ENCODE results near the gene PCDHA7. TPM values are rescaled to one million over a fixed set of nuclear protein-coding genes. Genes with fewer than 3 reads are reported as not detected.

Gene PCDHA7
- total and polyA plus RNA-seq, 2 of the 4 experiments (the other 2 are of a cell fraction) = 0.10 to 0.18 TPM

DNA sequence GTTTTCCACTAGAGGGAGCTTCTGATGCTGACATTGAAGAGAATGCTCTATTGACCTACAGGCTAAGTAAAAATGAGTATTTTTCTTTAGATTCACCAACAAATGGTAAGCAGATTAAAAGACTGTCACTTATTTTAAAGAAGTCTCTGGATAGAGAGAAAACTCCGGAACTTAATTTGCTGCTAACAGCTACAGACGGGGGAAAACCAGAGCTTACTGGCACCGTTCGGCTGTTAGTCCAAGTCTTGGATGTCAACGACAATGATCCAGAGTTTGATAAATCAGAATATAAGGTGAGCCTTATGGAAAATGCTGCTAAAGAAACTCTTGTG, 35.5 kb downstream of the PCDHA7 start:
- H3K14ac ChIP-seq (replicated peaks; ENCODE audit: low read depth, low read length) = no peak overlapping the region
- no peaks in the 10 kb centered on the region for H4K20me1 ChIP-seq (ENCODE audit: insufficient read depth, low read length)
- no peak overlapping the region for H3K23ac ChIP-seq (ENCODE audit: low read depth, low read length)
- no peak overlapping the region for H3K56ac ChIP-seq (ENCODE audit: extremely low read depth, insufficient read depth, low read length)
- no peak overlapping the region for H3K18ac ChIP-seq (ENCODE audit: low read depth, low read length)
- dilution Hi-C loops (cut with HindIII; ENCODE audit: low sequenced_read_pairs, unreplicated experiment) (no loop called here), in situ Hi-C loops (cut with MboI; ENCODE audit: low sequenced_read_pairs) (no loop called here), intact Hi-C loops (cut with micrococcal nuclease) (no loop called here)
- no peak overlapping the region for H4K91ac ChIP-seq (ENCODE audit: insufficient read depth, low read depth, low read length)
- no peak for ATAC-seq (ENCODE audit: low read depth)
- H2AK5ac ChIP-seq (ENCODE audit: low read depth, low read length) = no peak overlapping the region
- H2BK120ac ChIP-seq (ENCODE audit: low read depth, low read length) = no peak overlapping the region
- no peak overlapping the region for H2AFZ ChIP-seq (replicated peaks; ENCODE audit: low read length, poor library complexity)
- H2AK9ac ChIP-seq (replicated peaks; ENCODE audit: low read depth, low read length, poor library complexity) = no peak overlapping the region
- no peak overlapping the region for H2BK20ac ChIP-seq (ENCODE audit: low read depth, low read length)
- 54% methylated on average over 4 of the region's 5 CpGs; no CpG with 5 or more reads in 1 of the 2 experiments for WGBS, 2 experiments (ENCODE audit: extremely low coverage in 2 of 2, insufficient read length in 1 of 2)
- H3K9me3 ChIP-seq (ENCODE audit: control insufficient read depth, insufficient read depth, low read length) = peaks cover 18% of the 10 kb centered on the region
- no peaks in the 10 kb centered on the region for H3K9me1 ChIP-seq (ENCODE audit: insufficient read depth, low read length)
- H2BK15ac ChIP-seq (ENCODE audit: low read depth, low read length) = no peak overlapping the region
- no peak for DNase-seq
- H2BK5ac ChIP-seq (ENCODE audit: low read depth, low read length, poor library complexity, severe bottlenecking) = no peak overlapping the region
- POLR2A ChIA-PET (ENCODE audit: unreplicated experiment) = no interaction called here
- TF ChIP-seq POLR2A (IDR thresholded peaks at IDR 0.05; ENCODE audit: low read depth, low read length) = no peak
- TF ChIP-seq, protein P1, sequence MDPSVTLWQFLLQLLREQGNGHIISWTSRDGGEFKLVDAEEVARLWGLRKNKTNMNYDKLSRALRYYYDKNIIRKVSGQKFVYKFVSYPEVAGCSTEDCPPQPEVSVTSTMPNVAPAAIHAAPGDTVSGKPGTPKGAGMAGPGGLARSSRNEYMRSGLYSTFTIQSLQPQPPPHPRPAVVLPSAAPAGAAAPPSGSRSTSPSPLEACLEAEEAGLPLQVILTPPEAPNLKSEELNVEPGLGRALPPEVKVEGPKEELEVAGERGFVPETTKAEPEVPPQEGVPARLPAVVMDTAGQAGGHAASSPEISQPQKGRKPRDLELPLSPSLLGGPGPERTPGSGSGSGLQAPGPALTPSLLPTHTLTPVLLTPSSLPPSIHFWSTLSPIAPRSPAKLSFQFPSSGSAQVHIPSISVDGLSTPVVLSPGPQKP (IDR thresholded peaks at IDR 0.05; ENCODE audit: borderline replicate concordance, low read depth, low read length) = no peak
- no peak for TF ChIP-seq FOS (IDR thresholded peaks at IDR 0.05; ENCODE audit: low read depth, low read length)
- TF ChIP-seq RCOR1 (IDR thresholded peaks at IDR 0.05; ENCODE audit: insufficient replicate concordance, low read length) = no peak
- TF ChIP-seq NFE2L2 (IDR thresholded peaks at IDR 0.05; ENCODE audit: low read depth, low read length) = no peak
- no peak for TF ChIP-seq USF2 (IDR thresholded peaks at IDR 0.05; ENCODE audit: low read depth, low read length)
- no peak for TF ChIP-seq RAD21 (IDR thresholded peaks at IDR 0.05; ENCODE audit: low read length)
- TF ChIP-seq CHD1 (IDR thresholded peaks at IDR 0.05; ENCODE audit: low read depth, low read length) = no peak
- no peak for TF ChIP-seq MAZ (IDR thresholded peaks at IDR 0.05; ENCODE audit: borderline replicate concordance, low read depth, low read length)
- no peak for TF ChIP-seq BHLHE40 (IDR thresholded peaks at IDR 0.05; ENCODE audit: low read depth, low read length)
- H4K5ac ChIP-seq (ENCODE audit: low read depth, low read length) = no peak overlapping the region
- no peak overlapping the region for H3K4me2 ChIP-seq (ENCODE audit: low read depth, low read length)
- no peak overlapping the region for H3K27ac ChIP-seq (ENCODE audit: insufficient read depth, low read length)
- H4K8ac ChIP-seq (ENCODE audit: low read depth in 2 of 2, low read length in 2 of 2) = no peak overlapping the region
- H3K79me1 ChIP-seq (ENCODE audit: low read depth in 1 of 2, low read length in 2 of 2) = no peaks in the 10 kb centered on the region
- H3K9ac ChIP-seq (ENCODE audit: low read depth, low read length) = no peak overlapping the region
- H3K4ac ChIP-seq (ENCODE audit: low read depth, low read length) = no peak overlapping the region
- no peaks in the 10 kb centered on the region for H3K27me3 ChIP-seq (ENCODE audit: control insufficient read depth, insufficient read depth, low read length)
- H3K36me3 ChIP-seq (ENCODE audit: control insufficient read depth, insufficient read depth, low read length) = no peaks in the 10 kb centered on the region
- CTCF ChIA-PET = no interaction called here
- H3K4me3 ChIP-seq (ENCODE audit: insufficient read depth, low read depth, low read length) = no peak overlapping the region
- BruUV-seq (replicated peaks) = no TSS peak
- H3K4me1 ChIP-seq (ENCODE audit: control insufficient read depth, insufficient read depth, low read length) = no peaks in the 10 kb centered on the region

All from IMR-90 (cell line).